HG03060 (cell line): ENCODE results near the gene ENTPD8.

Source experiments
- ATAC-seq: cut with Tn5 transposase; IDR thresholded peaks from one replicate; pipeline ENCODE4 v1.9.1; 2021; ENCODE audit warnings: low read depth, moderate number of reproducible peaks; ENCODE audit not compliant: unreplicated experiment

Gene ENTPD8

DNA sequence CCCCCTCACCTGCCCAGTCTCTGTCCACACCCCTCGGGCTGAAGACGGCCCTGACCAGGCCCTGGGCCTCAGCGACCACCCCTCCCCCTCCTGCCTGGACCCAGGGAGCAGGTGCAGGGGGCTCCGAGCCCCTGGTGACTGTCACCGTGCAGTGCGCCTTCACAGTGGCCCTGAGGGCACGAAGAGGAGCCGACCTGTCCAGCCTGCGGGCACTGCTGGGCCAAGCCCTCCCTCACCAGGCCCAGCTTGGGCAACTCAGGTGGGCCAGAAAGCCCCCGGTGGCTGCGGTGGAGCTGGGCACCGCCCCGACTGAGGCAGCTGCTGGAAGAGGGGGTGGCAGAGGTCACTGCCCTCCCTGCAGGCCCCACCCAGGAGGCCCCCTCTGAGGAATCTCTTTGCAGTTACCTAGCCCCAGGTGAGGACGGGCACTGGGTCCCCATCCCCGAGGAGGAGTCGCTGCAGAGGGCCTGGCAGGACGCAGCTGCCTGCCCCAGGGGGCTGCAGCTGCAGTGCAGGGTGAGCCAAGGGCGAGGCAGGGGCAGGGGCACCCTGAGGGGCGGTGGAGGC lies 7.7 kb downstream of the ENTPD8 start:
- ATAC-seq, result no peak

DNA sequence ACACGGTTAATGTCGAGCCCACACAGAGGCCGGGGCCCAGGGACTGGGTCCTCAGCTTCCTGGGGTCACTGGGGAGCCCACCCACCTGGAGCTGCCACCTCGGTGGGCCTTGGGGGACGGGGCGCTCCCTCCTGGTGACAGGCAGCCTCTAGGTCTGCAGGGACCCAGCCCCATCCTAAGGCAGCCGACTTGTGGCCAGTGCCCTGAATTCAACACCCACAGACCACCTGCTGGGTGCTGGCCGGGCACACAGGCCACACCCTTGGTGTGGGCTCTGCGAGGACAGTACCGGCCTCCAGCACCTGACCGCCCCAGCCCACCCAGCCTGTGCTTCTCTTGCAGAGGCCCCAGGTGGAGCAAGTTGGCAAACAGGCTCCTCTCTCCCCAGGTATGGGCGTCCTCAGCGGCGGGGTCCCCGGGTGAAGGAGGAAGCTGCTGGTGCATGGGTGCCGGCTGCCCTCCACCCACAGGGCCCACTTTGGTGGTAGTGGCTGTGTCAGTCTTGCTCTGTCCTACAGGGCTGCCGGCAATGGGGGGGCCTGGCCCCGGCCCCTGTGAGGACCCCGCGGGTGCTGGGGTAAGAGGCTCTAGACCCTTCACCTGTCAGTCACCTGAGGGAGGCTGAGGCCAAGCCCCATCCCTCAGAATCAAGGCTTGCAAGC lies 8.3 kb downstream of the ENTPD8 start:
- ATAC-seq, result no peak

DNA sequence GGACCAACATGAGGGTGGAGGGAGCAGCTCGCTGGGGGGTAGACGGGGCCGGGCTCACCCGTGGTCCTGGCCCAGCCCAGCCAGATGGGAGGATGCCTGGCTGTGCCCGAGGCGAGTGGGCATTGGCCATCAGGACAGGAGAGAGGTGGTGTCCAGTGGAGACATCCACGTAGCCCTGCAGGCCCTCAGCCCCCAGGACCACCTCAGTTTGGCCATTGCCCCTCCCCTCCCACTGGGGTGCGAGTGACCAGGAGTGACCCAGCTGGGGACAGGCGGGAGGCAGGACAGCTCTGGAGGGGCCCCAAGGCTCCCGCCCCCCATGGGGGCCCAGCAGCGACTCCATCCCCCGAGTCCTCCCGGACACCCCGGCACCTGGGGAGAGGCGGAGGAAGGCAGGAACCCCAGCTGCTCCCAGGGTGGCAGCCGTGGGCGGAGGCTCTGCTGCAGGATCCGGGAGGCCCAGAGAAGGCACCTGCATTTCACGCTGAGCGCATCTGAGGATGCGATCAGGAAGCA lies 9.7 kb downstream of the ENTPD8 start:
- ATAC-seq, result no peak

DNA sequence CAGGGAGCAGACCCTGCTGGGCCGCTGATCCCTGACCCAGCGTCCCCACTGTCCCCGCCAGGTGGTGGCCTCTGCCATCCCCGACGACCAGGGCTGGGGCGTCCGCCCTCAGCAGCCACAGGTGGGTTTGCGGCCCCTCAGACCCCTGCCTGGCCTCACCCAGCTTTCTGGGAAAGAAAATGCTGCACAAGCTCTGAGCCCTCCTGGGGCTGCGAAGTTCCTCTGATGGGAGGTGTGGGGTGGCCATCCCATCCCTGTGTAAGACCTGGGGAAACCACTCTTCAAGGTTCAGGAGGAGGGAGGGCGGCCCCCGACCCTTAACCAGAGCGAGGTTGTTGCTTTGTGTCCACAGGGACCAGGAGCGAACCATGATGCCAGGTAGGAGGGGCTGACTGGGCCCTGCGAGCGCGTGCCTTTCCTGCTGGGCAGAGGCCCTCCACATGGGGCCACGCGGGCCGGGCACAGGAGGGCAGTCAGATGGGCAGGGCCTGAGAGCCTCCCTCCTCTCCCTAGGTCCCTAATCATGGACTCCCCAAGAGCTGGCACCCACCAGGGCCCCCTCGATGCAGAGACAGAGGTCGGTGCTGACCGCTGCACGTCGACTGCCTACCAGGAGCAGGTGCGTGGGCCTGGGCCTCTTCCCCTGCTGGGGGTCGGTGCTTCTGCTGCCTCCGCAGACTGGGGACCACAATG lies 10.3 kb downstream of the ENTPD8 start:
- no peak for ATAC-seq

DNA sequence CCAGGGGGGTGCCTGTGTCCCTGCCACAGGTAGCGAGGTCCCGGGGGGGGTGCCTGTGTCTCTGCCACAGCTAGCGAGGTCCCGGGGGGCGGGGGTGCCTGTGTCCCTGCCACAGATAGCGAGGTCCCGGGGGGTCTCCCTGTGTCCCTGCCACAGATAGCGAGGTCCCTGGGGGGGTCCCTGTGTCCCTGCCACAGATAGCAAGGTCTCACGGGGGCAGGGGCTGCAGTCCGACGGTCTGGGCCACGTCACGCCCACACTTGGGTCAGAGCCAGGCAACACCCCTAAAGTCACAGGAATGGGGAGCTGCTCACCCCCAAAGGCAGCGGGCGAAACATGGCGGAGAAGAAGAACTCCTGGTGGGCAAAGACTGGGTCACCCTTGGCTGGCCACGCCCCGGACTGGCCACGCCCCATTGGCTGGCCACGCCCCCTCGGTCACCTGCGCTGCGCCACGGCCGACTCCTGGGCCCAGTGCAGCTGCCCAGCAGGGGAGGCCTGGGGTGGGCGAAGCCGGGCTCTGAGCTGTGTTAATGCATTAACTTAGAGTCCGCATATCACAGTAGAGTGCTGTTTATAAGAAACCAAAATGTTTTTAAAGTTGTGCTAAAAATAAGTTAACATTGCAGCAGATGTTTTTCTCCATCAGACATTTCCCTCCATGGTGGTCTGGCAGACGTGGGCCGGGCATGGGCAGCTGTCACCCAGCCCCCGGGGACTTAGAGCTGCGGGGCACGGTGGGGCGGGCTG lies 11.0 kb downstream of the ENTPD8 start:
- ATAC-seq, result no peak

DNA sequence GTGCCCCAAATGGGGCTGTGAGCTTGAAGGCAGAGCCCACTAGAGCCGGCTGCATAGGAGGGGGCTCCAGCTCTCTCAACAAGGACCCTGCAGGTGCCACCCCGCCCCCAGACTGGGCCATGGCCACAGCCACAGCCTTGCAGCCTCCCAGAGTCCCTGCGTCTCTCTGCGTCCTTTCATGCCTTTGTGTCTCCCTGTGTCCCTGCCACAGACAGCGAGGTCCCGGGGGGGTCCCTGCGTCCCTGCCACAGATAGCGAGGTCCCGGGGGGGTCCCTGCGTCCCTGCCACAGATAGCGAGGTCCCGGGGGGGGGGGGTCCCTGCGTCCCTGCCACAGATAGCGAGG lies 11.6 kb downstream of the ENTPD8 start:
- ATAC-seq, result no peak

DNA sequence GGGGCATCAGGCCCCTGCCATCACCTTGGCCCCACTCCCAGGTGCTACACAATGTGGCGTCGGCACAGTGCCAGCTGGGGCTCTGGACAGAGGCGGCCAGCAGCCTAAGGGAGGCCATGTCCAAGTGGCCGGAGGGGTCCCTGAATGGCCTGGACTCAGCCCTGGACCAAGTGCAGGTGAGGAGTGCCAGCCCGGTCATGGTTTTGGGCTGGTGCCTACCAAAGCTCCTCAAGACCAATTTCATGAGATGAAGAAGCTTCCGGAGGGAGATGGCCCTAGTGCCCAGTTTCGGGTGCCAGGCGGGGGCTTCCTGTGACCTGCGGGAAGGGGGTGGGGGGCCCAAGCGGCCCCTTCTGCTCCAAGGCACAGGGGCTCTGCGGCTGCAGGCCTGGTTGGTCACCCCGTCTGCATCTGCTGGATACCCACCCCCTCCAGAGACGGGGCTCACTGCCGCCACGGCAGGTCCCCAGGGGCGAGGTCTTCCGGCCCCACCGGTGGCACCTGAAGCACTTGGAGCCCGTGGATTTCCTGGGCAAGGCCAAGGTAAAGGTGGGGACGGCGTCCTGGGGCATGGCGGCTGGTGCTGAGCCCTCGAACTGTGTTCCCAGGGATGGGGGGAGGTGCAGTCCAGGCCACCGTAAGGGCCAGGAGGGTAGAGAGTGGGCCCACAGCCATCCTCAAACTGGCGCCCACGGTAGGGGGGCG lies 12.2 kb downstream of the ENTPD8 start:
- no peak for ATAC-seq

DNA sequence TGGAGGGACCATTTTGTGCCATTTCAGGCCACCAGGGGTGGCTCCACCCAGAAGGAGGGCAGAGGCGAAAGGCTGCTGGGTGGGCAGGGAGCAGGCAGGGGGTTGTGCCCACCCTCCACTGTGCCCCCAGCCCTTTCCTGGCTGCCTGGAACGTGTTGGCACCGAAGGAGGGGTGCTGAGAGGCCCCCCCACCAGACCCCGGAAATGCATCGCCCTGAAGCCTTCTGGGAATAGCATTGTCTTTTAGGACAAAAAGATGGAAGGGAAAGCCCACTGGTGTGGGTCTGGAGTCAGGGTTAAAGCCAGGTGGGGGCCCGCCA lies 12.9 kb downstream of the ENTPD8 start:
- ATAC-seq, result no peak

DNA sequence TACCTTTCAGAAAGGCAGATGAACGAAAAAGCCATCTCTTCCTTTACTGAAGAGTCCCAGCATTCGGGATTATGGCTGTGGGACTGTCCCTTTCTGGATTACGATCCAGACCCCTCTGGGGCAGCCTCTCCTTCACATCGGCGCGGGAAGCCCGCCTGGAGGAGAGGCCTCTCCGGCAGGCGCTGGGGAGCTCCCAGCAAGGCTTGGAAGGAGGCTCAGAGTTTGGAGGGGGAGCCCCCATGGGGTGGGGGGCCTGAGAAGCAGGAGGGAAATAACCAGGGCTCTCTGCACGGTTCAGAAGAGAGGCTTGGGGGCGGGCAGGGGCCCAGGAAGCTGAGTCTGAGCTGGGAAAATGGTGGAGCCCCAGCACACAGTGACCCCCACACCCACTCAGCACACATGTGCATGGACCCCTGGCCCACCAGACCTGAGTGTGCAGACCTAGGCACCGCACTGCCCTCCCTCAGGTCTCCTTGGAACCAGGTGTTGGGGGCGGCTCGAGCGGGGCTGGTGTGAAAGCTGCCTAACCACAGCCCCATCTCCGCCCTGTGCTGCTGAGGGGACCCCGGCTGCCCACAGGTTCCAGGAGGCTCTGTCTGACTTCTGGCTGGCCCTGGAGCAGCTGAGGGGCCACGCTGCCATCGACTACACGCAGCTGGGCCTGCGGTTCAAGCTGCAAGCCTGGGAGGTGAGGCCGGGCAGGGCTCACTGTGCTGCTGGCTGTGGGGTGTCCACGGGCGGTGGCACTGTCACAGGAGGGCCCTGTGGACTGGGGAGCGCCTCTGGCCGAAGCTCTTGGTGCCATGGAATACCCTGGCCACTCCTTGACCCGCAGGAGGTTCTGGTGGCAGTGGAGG lies 13.5 kb downstream of the ENTPD8 start:
- ATAC-seq, result no peak

DNA sequence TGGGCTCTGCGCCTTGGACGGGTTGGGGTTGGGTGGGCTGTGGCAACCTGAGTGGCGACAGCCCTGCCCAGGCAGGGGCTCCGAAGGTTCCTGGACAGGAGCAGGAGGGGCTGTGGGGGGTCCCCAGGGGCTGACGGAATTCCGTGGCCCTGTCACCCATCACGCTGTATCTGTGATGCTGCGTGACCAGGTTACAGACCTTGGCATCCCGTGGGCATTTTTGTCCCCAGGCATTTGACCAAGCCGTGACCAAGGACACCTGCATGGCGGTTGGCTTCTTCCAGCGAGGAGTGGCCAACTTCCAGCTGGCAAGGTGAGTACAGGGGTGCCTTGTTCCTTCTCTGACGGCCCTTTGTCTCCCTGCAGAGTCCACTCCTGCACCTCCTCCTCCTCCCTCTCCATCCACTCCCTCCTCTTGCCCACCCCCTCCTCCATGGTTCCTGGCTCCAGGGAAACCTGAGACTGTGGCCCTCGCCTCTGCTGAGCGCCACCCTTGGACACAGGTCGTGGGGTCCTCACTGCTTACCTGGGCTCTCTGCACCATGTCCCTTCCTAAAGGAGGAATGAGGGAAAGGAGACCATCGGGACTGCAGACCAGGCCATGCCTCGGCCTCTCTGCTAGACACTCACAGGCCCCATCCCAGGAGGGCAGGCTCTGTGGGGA lies 15.0 kb downstream of the ENTPD8 start:
- ATAC-seq, result no peak

DNA sequence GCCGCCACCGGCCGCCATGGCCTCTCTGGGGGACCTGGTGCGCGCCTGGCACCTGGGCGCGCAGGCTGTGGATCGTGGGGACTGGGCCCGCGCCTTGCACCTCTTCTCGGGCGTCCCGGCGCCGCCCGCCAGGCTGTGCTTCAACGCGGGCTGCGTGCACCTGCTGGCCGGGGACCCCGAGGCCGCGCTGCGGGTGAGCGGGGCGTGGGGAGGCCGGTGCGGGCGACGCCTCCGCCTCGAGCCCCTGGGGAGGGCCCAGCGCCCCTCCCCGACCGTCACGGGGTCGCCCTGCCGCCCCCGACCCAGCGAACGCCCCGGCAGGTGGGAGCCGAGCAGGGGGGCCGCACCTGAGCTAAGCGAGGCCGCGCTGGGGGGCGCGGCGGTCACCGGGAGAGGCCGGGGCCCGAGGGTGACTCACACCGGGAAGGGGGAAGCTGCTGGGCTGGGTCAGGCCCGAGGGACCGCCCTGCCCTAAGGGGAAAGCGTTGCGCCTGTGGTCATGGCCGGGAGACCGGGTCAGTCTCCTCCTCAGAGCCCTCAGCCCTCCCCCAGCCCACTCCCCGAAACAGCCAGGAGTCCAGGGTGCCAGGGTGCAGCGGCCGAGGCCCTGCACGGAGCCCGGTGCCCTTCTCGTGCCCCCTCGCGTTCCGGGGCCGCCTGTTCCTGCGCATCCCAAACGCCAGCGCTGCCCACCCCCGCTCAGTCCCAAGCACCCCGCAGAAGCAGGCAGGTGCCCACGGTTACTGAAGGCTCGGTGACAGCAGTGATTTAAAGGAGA lies 17.5 kb downstream of the ENTPD8 start:
- ATAC-seq, result peak; percentile 4

DNA sequence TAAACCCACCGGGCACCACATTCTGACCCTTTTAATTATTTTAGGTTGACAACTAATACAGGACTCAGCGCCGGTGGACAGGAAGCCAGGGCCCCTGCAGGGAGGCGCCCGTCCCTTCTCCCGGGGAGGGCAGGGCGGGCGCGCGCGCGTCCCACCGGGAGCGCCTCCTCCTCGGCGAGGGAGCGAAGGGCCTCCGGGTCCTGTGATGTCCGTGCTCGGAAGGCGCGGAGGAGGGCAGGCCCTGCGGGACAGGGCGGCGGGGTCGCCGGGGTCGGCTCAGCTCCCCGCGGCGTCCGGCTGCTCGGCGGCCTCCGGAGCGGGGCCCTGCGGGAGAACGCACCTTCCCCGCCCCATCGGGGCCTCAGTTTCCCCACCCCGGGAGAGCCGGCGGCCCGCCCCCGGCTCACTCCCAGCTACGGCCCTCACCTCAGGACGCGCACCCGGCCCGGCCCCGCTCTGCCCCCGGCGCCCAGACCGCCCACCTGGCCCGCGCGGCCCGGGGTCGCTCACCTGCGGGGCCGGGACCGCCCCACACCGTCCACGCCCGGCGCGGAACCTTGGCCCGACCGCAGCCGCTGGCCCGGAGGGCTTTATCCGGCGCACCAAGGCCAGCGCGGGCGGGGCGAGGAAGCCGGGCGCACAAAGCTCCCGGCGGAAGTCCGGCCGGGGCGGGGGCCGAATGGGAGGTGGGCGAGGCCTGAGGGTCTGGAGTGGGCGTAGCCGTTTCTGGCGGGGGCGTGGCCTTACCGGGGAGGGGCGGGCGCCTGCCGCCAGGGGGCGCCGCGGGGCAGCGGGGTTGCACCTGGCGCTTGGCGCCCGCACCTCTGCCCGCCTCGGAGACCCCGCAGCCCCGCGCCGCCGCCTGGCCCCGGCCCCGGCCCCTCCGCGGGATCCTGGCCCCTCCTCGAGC lies 18.3 kb downstream of the ENTPD8 start, which contains the start of the genes EXD3 and NOXA1:
Gene EXD3, minus strand, starts transcription at position 559 of the 910 bp plus-strand sequence. CDS start 27,805 bp downstream, outside the sequence.
Gene NOXA1, plus strand, starts transcription at position 790 of the 910 bp plus-strand sequence. CDS start 137 bp downstream, outside the sequence.
- ATAC-seq, result peak; percentile 51

DNA sequence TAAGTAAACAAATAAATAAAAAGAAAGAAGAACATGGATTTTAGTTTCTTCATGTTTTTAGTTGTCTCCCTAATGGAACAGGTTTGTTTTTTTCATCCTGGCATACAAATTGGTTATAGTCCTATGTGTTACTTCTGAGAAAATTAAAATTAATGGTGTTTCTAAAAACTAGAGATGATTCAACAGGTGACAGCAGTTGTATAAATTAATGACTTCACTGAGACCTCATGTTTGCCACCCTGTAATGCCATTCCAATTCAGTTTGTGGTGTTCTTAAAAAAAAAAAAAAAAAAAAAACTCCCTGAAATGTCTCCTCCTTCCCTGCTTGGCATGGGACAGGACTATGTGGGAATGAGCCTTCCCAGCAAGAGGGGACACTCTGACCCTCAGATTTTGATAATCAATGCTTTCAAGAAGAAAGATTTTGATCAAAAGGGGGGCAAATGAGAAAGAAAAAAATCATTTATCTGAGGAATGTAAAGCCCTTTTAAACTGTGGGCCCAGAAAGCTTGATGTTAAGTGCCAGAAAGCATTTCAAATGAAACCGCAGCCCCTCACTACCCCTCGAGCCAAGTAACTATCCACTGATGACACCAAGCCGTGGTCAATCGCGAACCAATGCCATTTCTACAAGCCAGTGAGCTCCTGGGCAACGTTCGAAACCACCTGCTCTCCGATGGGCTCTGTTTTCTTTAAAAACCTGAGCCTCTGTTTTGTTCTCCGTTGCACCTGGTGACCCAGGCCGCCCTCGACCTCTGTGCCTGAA lies 19.1 kb downstream of the ENTPD8 start:
- ATAC-seq, result no peak

DNA sequence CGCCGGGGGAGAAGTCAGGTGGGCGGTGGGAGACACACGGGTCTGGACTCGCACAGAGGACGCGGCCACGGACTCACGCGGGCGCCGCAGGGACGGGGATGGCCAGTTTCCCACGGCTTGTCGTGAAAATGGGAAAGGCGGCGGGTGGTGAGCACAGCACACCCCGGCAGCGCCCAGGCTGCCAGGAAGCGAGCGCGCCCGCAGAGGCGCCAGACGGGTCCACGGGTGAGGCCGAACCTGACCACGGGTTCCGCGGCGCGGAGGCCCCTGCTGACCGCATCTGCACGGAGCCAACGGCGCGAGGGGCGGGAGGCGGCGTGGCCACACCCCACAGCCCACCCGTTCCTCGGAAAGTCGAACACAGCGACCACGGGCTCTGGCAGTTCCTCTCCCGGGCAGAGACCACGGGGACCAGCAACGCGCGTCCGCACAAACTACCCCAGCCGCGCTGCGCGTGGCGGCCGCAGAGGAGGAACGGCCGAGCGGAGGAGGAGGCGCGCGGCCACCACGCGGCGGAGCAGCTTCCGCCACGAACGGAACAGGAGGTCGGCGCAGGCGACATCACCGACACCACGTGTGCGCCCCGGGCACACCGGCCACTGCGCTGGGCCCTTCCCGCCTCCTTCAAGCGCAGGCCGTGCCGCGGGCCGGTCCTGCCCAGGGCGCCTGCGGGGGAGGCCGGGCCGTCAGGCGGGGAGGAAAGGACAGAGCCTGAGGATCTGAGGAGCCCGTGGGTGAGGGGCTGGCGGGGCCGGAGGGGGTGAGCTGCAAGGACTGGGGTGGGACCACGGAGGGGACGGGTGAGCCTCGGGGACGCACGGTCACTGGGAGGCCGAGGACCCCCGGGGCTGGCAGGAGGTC lies 23.8 kb downstream of the ENTPD8 start:
- ATAC-seq, result no peak

DNA sequence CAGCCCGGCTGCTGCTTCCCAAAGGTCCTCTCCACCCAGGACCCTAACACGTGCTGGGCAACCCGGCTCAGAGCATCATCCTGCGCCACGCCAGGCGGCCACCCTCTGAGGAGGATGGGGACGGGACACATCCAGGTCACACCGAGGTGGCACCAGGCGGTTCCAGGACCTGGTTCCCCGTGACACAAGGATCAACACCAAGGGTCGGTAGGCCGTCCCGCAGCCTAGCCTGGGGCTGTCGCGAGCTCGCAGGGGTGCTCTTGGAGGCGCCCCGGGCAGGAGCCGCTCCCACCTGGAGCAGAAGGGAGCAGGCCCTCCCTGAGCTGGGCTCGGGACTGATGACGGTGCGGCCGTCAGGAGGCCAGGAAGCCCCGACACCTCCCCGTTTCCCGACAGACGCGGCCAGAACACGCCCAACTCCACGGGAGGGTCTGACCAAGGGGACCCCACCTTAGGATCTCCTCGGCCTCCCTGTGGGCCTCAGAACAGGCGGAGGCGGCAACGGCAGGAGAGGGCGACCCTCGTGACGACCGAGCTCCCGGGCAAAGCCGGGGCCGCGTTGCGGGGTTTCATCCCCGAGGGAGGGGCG lies 24.5 kb downstream of the ENTPD8 start:
- ATAC-seq, result no peak
